Tibial nerve (tissue), 4 donors: Measurements from ENCODE around the gene CANT1. TPM values are rescaled to one million over a fixed set of nuclear protein-coding genes. Genes with fewer than 3 reads are reported as not detected.

Experiments used
- DNase-seq, 2 donors: peaks; one replicate each; pipeline ENCODE4 v3.0.0-alpha.2; 2019; ENCODE audit warnings: low spot score in 2 of 2
- H3K27ac ChIP-seq, 4 donors: fragments of 200-600 bp; sonication (generic) in 3 of 4; one replicate each; pipeline ENCODE4 v1.5.1; 2017 to 2019; ENCODE audit warnings: mild to moderate bottlenecking in 1 of 4
- H3K27me3 ChIP-seq, 2 donors: fragments of 200-600 bp; sonication (generic) in 1 of 2; one replicate each; pipeline versions ENCODE4 v1.5.1 to v1.6.0; 2017 to 2019
- H3K36me3 ChIP-seq, 3 donors: fragments of 200-600 bp; sonication (generic); one replicate each; pipeline ENCODE4 v1.5.1; 2018 to 2019
- H3K4me1 ChIP-seq, 4 donors: fragments of 200-600 bp; sonication (generic) in 3 of 4; one replicate each; pipeline ENCODE4 v1.5.1; 2017 to 2019
- H3K4me3 ChIP-seq, 4 donors: fragments of 200-600 bp; sonication (generic) in 3 of 4; one replicate each; pipeline ENCODE4 v1.5.1; 2017 to 2019; ENCODE audit warnings: mild to moderate bottlenecking in 1 of 4, moderate library complexity in 1 of 4
- H3K9me3 ChIP-seq, 4 donors: fragments of 200-600 bp; sonication (generic) in 3 of 4; one replicate each; pipeline ENCODE4 v1.5.1; 2017 to 2019
- EP300 ChIP-seq, 2 donors: sonication (generic); formaldehyde crosslinking; IDR thresholded peaks; one replicate each; pipeline ENCODE4 v1.6.1; 2017; ENCODE audit warnings: antibody characterized with exemption in 2 of 2, mild to moderate bottlenecking in 1 of 2
- POLR2A ChIP-seq, 2 donors: fragments of 450-650 bp; IDR thresholded peaks; one replicate each; pipeline ENCODE4 v1.6.1; 2017; ENCODE audit warnings: antibody characterized with exemption in 2 of 2, mild to moderate bottlenecking in 2 of 2, moderate library complexity in 2 of 2
- WGBS, 2 donors: methylation state at CpG; one replicate each; pipeline ENCODE4 v1.1.5; 2018; 5-methylcytosine and 5-hydroxymethylcytosine counted together
- total RNA-seq, 4 donors: library from RNA; depleted of rRNA; stranded (reverse); fragments of >200 nt; gene quantifications; one replicate each; pipeline ENCODE4 v1.1.0, GENCODE V29; 2016
- TF ChIP-seq, protein P1 (sequence below), 5 experiments: fragments of 200-600 bp in 3 of 5; fragments of 450-650 bp in 2 of 5; sonication (generic) in 3 of 5; IDR thresholded peaks; one replicate each; pipeline ENCODE4 v1.5.1; 2016 to 2019; ENCODE audit warnings: antibody characterized with exemption in 5 of 5, mild to moderate bottlenecking in 3 of 5, moderate library complexity in 2 of 5

The CANT1 gene
- total RNA-seq, 4 donors from 2014 or later, result 21.0 to 27.3 (median 25.5) TPM

GRCh38 chr17:78985395-78985794 lies 24.2 kb downstream of the CANT1 start:
- H3K27me3 ChIP-seq, result no peaks in the 10 kb centered on the region
- H3K4me3 ChIP-seq, result peak overlapping the region in 1 of 4 donors; percentile 11
- peaks cover 0 to 6% (median 0%) of the 10 kb centered on the region in 3 donors for H3K36me3 ChIP-seq
- no peaks in the 10 kb centered on the region for H3K9me3 ChIP-seq
- WGBS, 2 donors, result 93 to 95% methylated on average over 5 of the region's 5 CpGs
- TF ChIP-seq, protein P1, sequence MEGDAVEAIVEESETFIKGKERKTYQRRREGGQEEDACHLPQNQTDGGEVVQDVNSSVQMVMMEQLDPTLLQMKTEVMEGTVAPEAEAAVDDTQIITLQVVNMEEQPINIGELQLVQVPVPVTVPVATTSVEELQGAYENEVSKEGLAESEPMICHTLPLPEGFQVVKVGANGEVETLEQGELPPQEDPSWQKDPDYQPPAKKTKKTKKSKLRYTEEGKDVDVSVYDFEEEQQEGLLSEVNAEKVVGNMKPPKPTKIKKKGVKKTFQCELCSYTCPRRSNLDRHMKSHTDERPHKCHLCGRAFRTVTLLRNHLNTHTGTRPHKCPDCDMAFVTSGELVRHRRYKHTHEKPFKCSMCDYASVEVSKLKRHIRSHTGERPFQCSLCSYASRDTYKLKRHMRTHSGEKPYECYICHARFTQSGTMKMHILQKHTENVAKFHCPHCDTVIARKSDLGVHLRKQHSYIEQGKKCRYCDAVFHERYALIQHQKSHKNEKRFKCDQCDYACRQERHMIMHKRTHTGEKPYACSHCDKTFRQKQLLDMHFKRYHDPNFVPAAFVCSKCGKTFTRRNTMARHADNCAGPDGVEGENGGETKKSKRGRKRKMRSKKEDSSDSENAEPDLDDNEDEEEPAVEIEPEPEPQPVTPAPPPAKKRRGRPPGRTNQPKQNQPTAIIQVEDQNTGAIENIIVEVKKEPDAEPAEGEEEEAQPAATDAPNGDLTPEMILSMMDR (IDR thresholded peaks at IDR 0.05), result no peak
- TF ChIP-seq POLR2A (IDR thresholded peaks at IDR 0.05) (no peak), EP300 (IDR thresholded peaks at IDR 0.05) (no peak)
- DNase-seq, result no peak
- H3K4me1 ChIP-seq, result peaks cover 0 to 33% (median 16%) of the 10 kb centered on the region in 4 donors
- H3K27ac ChIP-seq, result peak overlapping the region in 3 of 4 donors; percentile 45 to 84 (median 69)

- Histone ChIP-seq H3K27me3 (no peaks in the 10 kb centered on the region), H3K36me3 (no peaks in the 10 kb centered on the region), H3K4me3 (no peak overlapping the region), H3K9me3 (no peaks in the 10 kb centered on the region), H3K4me1 (peaks cover 0 to 54% (median 43%) of the 10 kb centered on the region in 4 donors), H3K27ac (peak overlapping the region in 2 of 4 donors; percentile 83 to 90)
- DNase-seq, result no peak
- TF ChIP-seq, protein P1 (IDR thresholded peaks at IDR 0.05), result no peak
- TF ChIP-seq POLR2A (IDR thresholded peaks at IDR 0.05), result no peak
- no peak for TF ChIP-seq EP300 (IDR thresholded peaks at IDR 0.05)
- 68 to 79% methylated on average over 16 of the region's 16 CpGs for WGBS, 2 donors
These were observed 28.3 kb downstream of the CANT1 start for GRCh38 chr17:78981010-78981888.

DNA sequence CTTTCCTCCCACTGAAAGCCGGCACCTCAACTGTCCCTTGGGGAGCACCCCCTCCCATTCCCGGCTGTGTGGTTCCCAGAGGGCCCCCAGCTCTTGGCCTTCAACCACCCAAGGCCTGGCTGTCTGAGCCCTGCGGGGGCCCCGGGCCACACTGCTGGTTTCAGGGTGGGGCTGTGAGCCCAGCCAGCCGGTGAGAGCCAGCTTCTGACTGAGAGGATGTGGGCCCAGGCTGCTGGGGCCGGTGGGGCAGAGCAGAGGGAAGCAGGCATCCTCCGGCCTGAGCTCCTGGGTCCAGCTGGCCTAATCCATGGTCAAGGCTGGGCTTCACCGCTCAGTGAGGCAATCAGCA lies 29.0 kb downstream of the CANT1 start:
- Histone ChIP-seq H3K4me3 (no peak overlapping the region), H3K4me1 (peaks cover 0 to 54% (median 43%) of the 10 kb centered on the region in 4 donors), H3K9me3 (no peaks in the 10 kb centered on the region), H3K27me3 (no peaks in the 10 kb centered on the region), H3K27ac (peak overlapping the region in 3 of 4 donors; percentile 48 to 90 (median 83)), H3K36me3 (no peaks in the 10 kb centered on the region)
- no peak for TF ChIP-seq POLR2A (IDR thresholded peaks at IDR 0.05)
- TF ChIP-seq, protein P1 (IDR thresholded peaks at IDR 0.05), result no peak
- TF ChIP-seq EP300 (IDR thresholded peaks at IDR 0.05), result no peak
- DNase-seq, result no peak
- WGBS, 2 donors, result 62 to 78% methylated on average over 8 of the region's 8 CpGs

DNA sequence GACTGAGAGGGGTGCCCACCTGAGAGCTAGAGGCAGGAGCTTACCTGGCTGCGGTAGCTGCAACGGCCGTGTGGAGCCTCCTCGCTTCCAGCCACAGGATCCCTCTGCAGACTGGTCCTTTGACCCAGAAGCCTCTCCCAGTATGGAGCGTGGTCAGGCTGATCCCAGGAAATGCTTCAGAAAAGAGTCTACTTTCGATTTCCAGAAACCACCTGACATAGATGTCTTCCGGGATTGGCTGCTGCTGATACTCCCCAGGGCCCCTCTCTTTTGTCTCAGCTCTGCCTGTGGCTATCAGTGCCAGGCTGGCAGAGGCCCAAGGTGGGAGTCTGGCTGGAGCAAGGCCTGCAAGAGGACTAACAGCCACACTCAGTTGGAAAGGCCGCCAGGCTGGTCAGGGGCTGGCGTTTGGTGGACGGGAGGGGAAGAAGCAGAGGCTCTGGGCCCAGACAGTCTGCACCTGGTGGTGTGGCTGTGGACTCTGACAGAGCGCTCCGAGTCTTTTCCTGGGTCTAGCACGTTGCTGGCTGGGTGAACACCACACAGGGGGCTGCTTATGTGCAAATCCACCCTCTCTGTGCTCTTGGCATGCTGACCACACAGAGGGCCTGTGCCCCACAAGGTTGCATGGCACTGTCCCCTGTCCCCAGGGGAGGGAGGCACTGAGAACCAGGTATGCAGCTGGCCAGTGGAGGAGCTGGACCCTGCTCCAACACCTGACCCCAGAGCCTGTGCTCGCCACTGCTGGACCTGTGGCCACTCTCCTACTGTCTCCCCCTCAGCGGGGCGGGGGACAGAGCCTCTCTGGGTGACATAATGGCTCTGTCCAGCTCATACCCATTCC lies 29.6 kb downstream of the CANT1 start, which contains the start of gene LGALS3BP:
TSS of gene LGALS3BP (minus strand) at position 144 of the 844 bp plus-strand sequence. CDS start 2,732 bp downstream, outside the sequence.
- 41 to 43% methylated on average over 15 to 16 of the region's 16 CpGs for WGBS, 2 donors

More for the DNA sequence above, 29.6 kb downstream of the CANT1 start, which contains the start of gene LGALS3BP:
- Histone ChIP-seq H3K27me3 (no peaks in the 10 kb centered on the region), H3K4me1 (peaks cover 0 to 57% (median 47%) of the 10 kb centered on the region in 4 donors), H3K4me3 (peak within 1 kb of the TSS; percentile 19 to 50 (median 40)), H3K9me3 (no peaks in the 10 kb centered on the region), H3K36me3 (no peaks in the 10 kb centered on the region), H3K27ac (peak within 1 kb of the TSS; percentile 43 to 90 (median 66))
- TF ChIP-seq EP300 (IDR thresholded peaks at IDR 0.05), result peak; percentile 40
- TF ChIP-seq POLR2A (IDR thresholded peaks at IDR 0.05), result peak in 1 of 2 donors; percentile 48
- TF ChIP-seq, protein P1 (IDR thresholded peaks at IDR 0.05), result no peak
- DNase-seq, result peak in 1 of 2 donors; percentile 33
